GM19324 (cell line): Measurements from ENCODE around the gene PTPN2.

Experiments
- ATAC-seq: cut with Tn5 transposase; IDR thresholded peaks from one replicate; pipeline ENCODE4 v1.9.1; 2021; ENCODE audit warnings: mild to moderate bottlenecking, moderate library complexity; ENCODE audit not compliant: unreplicated experiment, low FRiP score

Gene PTPN2

GRCh38 chr18:12750076-12750714, 133.8 kb downstream of the PTPN2 start:
- ATAC-seq: no peak

GRCh38 chr18:12749121-12749520, 134.9 kb downstream of the PTPN2 start:
- no peak for ATAC-seq

DNA sequence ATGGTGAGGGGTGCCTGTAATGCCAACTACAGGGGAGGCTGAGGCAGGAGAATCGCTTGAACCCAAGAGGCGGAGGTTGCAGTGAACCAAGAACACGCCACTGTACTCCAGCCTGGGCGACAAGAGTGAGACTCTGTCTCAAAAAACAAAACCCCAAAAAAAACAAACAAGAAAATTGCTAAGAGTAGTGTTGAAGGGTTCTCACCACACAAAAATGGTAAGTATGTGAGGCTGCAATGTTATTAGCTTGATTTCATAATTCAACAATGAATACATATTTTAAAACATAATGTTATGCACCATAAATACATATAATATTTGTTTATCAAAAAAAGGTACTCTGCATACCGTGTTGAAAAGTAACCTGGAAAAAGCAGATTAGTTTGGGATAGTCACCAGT, 135.4 kb downstream of the PTPN2 start:
- no peak for ATAC-seq

GRCh38 chr18:12747530-12748315, 136.3 kb downstream of the PTPN2 start:
- no peak for ATAC-seq

GRCh38 chr18:12745095-12745795, 138.8 kb downstream of the PTPN2 start:
- ATAC-seq: no peak

GRCh38 chr18:12744103-12744502, 139.9 kb downstream of the PTPN2 start:
- ATAC-seq: no peak

DNA sequence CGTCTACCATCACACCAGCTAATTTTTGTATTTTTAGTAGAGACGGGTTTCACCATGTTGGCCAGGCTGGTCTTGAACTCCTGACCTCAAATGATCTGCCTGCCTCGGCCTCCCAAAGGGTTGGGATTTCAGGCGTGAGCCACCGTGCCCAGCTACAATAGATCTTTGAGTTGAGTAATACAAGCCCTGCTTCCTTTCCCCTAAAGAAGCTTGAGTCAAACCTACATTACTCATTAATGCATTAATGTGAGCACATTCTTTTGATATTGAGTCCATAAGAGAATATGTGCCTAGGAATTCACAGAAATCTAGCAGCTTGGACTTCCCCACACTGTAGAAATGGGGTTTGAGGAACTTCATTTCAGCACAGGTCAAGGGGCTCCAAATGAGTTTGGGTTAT, 141.6 kb downstream of the PTPN2 start:
- no peak for ATAC-seq
